DOHH2 (cell line): Measurements from ENCODE around the gene TMEM250.

Source experiments
- EZH2phosphoT487 ChIP-seq: fragments of 200-600 bp; sonication (generic); IDR thresholded peaks from 2 replicates; pipeline ENCODE4 v1.6.1; 2017; ENCODE audit warnings: borderline replicate concordance, mild to moderate bottlenecking, antibody characterized with exemption, low read length, moderate library complexity, mixed read lengths
- TF ChIP-seq, protein P1 (sequence below): fragments of 200-600 bp; sonication (generic); IDR thresholded peaks from one replicate; pipeline ENCODE4 v1.5.1; 2014; ENCODE audit warnings: antibody characterized with exemption, mild to moderate bottlenecking, low read depth, low read length; ENCODE audit not compliant: poor library complexity, severe bottlenecking

DNA sequence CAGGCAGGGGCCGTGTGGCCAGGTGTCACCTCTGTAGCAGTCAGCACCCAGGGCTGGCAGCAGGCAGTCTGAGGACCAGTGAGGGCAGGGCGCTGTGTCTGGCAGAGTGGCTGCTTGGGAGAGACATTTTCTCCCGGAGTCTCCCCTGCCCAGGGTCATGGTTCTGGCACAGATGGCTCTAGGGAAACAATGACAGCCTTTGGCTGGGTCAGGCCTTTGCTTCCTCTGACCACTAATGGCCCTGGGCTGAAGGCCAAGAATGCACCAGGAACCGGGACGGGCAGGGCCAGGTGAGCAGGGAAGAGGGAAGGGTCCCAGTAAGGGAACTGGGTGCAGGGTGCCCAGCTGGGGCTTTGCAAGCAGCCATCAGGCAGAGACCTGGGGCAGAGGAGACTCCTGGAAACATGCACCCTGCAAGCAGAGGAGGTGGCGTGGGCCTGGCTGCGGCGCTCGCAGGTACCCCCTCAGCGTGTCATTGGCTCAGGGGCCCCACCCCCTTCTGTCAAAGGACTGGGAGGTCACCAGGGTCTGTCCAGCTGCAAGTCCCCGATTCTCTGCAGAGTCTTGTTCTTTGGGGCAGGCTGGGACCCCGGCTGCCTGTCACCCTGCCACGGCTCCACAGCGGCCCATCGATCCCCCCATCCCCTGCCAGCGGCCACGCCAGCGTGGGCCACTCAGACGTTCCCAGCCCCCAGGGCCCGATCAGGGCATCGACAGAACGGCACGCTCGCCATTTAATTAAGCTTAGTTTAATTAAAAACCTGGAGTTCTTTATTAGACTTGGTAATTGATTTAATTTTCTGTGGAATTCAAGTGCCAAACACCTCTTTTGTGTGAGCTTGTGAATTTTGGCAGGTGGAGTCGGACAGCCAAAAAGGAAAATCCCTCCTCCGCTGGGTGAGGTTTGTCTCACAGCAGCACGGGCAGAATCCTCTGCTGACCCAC is 18.9 kb upstream of the TMEM250 start:
- TF ChIP-seq, protein P1, sequence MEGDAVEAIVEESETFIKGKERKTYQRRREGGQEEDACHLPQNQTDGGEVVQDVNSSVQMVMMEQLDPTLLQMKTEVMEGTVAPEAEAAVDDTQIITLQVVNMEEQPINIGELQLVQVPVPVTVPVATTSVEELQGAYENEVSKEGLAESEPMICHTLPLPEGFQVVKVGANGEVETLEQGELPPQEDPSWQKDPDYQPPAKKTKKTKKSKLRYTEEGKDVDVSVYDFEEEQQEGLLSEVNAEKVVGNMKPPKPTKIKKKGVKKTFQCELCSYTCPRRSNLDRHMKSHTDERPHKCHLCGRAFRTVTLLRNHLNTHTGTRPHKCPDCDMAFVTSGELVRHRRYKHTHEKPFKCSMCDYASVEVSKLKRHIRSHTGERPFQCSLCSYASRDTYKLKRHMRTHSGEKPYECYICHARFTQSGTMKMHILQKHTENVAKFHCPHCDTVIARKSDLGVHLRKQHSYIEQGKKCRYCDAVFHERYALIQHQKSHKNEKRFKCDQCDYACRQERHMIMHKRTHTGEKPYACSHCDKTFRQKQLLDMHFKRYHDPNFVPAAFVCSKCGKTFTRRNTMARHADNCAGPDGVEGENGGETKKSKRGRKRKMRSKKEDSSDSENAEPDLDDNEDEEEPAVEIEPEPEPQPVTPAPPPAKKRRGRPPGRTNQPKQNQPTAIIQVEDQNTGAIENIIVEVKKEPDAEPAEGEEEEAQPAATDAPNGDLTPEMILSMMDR = no peak
- TF ChIP-seq EZH2phosphoT487 = no peak
